GM06990 (cell line): ENCODE measurements around the gene NLRC5.

Source experiments
- DNase-seq: peaks from one replicate; pipeline ENCODE4 v3.0.0-alpha.2; 2011; ENCODE audit not compliant: insufficient read length; ENCODE audit errors: extremely low read depth
- H3K27me3 ChIP-seq: replicated peaks from 2 replicates; pipeline ENCODE4 v1.6.0; 2011; ENCODE audit warnings: low read length; ENCODE audit not compliant: control insufficient read depth, insufficient read depth
- H3K36me3 ChIP-seq: 2 replicates; pipeline ENCODE4 v1.5.1; 2011; ENCODE audit warnings: low read length; ENCODE audit not compliant: control insufficient read depth, insufficient read depth
- H3K4me3 ChIP-seq: replicated peaks from 2 replicates; pipeline ENCODE4 v1.5.1; 2011; ENCODE audit warnings: low read depth, mild to moderate bottlenecking, control low read depth, low read length
- TF ChIP-seq, protein P1 (sequence below): IDR thresholded peaks from 2 replicates; pipeline ENCODE4 v1.5.1; 2011; ENCODE audit warnings: low read length, control low read depth, mild to moderate bottlenecking, inconsistent platforms; ENCODE audit not compliant: insufficient read depth, poor library complexity, severe bottlenecking

NLRC5 gene

GRCh38 chr16:56997264-56997663, 7.9 kb downstream of the NLRC5 start:
- no peak for DNase-seq
- TF ChIP-seq, protein P1, sequence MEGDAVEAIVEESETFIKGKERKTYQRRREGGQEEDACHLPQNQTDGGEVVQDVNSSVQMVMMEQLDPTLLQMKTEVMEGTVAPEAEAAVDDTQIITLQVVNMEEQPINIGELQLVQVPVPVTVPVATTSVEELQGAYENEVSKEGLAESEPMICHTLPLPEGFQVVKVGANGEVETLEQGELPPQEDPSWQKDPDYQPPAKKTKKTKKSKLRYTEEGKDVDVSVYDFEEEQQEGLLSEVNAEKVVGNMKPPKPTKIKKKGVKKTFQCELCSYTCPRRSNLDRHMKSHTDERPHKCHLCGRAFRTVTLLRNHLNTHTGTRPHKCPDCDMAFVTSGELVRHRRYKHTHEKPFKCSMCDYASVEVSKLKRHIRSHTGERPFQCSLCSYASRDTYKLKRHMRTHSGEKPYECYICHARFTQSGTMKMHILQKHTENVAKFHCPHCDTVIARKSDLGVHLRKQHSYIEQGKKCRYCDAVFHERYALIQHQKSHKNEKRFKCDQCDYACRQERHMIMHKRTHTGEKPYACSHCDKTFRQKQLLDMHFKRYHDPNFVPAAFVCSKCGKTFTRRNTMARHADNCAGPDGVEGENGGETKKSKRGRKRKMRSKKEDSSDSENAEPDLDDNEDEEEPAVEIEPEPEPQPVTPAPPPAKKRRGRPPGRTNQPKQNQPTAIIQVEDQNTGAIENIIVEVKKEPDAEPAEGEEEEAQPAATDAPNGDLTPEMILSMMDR: no peak
- Histone ChIP-seq H3K27me3 (no peaks in the 10 kb centered on the region), H3K36me3 (no peaks in the 10 kb centered on the region; the same call in 1 of the 2 replicates), H3K4me3 (no peak overlapping the region)

DNA sequence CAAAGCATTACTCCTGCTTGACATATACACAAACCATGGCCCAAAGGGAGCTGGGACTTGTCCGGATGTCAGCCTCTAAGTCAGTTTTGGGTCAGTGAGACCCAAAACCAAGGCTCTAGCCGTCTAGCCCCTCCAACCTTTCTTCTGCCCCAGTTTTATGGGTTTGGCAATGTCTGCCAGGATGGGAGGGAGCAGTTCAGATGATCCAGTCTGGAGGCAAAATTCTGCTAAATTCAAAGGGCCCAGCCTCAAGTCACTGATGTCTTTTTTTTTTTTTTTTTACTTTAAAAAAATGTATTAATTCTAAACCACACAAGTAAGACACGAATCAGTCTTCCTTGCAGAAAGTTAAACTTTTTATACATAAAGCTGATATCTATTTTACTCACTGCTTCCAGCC, 8.6 kb downstream of the NLRC5 start:
- Histone ChIP-seq H3K36me3 (no peaks in the 10 kb centered on the region; the same call in 1 of the 2 replicates), H3K27me3 (no peaks in the 10 kb centered on the region), H3K4me3 (no peak overlapping the region)
- no peak for DNase-seq
- TF ChIP-seq, protein P1: no peak

- no peaks in the 10 kb centered on the region; the same call in 1 of the 2 replicates for H3K36me3 ChIP-seq
- no peak overlapping the region for H3K4me3 ChIP-seq
- no peaks in the 10 kb centered on the region for H3K27me3 ChIP-seq
- no peak for DNase-seq
- TF ChIP-seq, protein P1: no peak
These were observed 9.0 kb downstream of the NLRC5 start for GRCh38 chr16:56998352-56998751.

- no peaks in the 10 kb centered on the region; the same call in 1 of the 2 replicates for H3K36me3 ChIP-seq
- no peaks in the 10 kb centered on the region for H3K27me3 ChIP-seq
- H3K4me3 ChIP-seq: no peak overlapping the region
- no peak for DNase-seq
- TF ChIP-seq, protein P1: no peak
These were observed 9.5 kb downstream of the NLRC5 start for GRCh38 chr16:56998861-56999260.

DNA sequence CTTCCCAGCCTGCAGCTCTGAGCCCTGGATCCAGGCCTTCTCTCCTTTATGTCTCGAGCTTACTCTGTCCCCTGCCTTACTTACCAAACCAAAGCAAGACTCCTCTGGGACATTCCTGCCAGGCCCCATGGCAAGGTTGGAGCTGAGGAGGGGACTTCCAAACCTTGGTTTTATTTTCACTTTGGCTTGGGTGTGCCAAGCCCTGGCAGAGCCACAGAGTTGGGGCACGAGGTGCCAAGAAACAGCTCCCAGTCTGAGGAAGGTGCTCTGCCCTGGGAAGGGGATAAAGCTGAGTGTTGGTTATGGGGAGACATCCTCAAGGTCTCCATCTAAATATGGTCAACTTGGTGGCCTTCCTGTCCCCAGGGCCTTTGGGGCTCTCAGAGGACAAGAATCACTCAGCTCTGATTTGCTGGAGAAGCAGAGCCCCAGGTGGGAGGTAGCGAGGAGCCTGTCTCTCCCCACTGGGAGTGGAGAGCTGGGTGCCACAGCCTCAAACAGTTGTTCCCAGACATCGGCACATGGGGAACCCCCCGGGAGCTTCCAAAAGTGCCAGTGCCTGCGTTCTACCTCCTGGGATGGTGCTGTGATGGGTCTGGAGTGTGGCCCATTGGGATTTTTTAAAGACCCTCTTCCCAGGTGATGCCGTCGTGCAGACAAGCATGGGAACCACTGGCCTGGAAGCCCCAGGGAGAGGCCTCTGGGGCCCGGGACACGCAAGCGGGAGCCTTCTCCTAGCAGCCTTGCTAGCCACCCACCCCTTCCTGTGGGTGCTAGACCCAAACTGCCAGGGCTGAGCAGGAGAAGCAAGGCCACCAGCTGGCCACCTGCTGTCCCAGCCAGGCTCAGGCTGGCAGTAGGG, 10.3 kb downstream of the NLRC5 start:
- Histone ChIP-seq H3K36me3 (peaks cover 3% of the 10 kb centered on the region; the same call in 1 of the 2 replicates), H3K4me3 (no peak overlapping the region), H3K27me3 (no peaks in the 10 kb centered on the region)
- TF ChIP-seq, protein P1: no peak
- DNase-seq: peak; percentile 50
